WTC11 (cell line): ENCODE data around the gene NELL1. TPM values are rescaled to one million over a fixed set of nuclear protein-coding genes. Genes with fewer than 3 reads are reported as not detected.
A peak's percentile ranks its signal among the peaks of the same experiment; 100 is the strongest.

Source experiments
- ATAC-seq: fragments of 200-7000 bp; cut with Tn5 transposase; 2 replicates; pipeline ENCODE4 v1.10.0; 2021; ENCODE audit warnings: mild to moderate bottlenecking, moderate library complexity
- CTCF ChIA-PET: fragments of 300-600 bp; sonication (Branson Sonifier 250); formaldehyde crosslinking; loops from one replicate; lab custom pipeline; 2021; ENCODE audit warnings: antibody characterized with exemption; lab: Charles Lee
- POLR2A ChIA-PET: fragments of 350-600 bp; sonication (Branson Sonifier 250); formaldehyde crosslinking; loops from one replicate; lab custom pipeline; 2021; ENCODE audit warnings: antibody characterized with exemption; lab: Charles Lee
- DNase-seq: peaks from one replicate; pipeline ENCODE4 v3.0.0; 2021; ENCODE audit warnings: low spot score
- H3K27ac Mint-ChIP-seq: 2 replicates; pipeline ENCODE4 v1.8.0; 2021; ENCODE audit warnings: mixed read lengths
- H3K27me3 Mint-ChIP-seq: 2 replicates; pipeline ENCODE4 v1.8.0; 2021; ENCODE audit warnings: low read depth, mild to moderate bottlenecking, moderate library complexity, mixed read lengths
- H3K36me3 Mint-ChIP-seq: 2 replicates; pipeline ENCODE4 v1.8.0; 2021; ENCODE audit warnings: mixed read lengths
- H3K4me1 Mint-ChIP-seq: 2 replicates; pipeline ENCODE4 v1.8.0; 2022; ENCODE audit warnings: mixed read lengths
- H3K4me3 Mint-ChIP-seq: 2 replicates; pipeline ENCODE4 v1.8.0; 2021; ENCODE audit warnings: mild to moderate bottlenecking, moderate library complexity, mixed read lengths
- H3K9me3 Mint-ChIP-seq: 2 replicates; pipeline ENCODE4 v1.8.0; 2021; ENCODE audit warnings: mixed read lengths
- ARID4B ChIP-seq: sonication (generic); formaldehyde crosslinking; IDR thresholded peaks from 2 replicates; pipeline ENCODE4 v1.8.0; 2023; ENCODE audit warnings: missing genetic modification reagents, mild to moderate bottlenecking, borderline replicate concordance
- ATF1 ChIP-seq: sonication (generic); formaldehyde crosslinking; IDR thresholded peaks from 2 replicates; pipeline ENCODE4 v1.8.1; 2023; ENCODE audit warnings: mild to moderate bottlenecking, moderate library complexity, missing genetic modification reagents
- ESRRA ChIP-seq: sonication (generic); formaldehyde crosslinking; IDR thresholded peaks from 2 replicates; pipeline ENCODE4 v1.8.1; 2022; ENCODE audit warnings: mild to moderate bottlenecking, missing genetic modification reagents, borderline replicate concordance
- FOXJ3 ChIP-seq: sonication (generic); formaldehyde crosslinking; IDR thresholded peaks from 2 replicates; pipeline ENCODE4 v1.9.0; 2021; ENCODE audit warnings: missing genetic modification reagents, mild to moderate bottlenecking, borderline replicate concordance
- FOXP1 ChIP-seq: sonication (generic); formaldehyde crosslinking; IDR thresholded peaks from 2 replicates; pipeline ENCODE4 v1.8.0; 2022; ENCODE audit warnings: missing genetic modification reagents, mild to moderate bottlenecking, moderate library complexity, borderline replicate concordance
- HMGA2 ChIP-seq: fragments of 250-450 bp; sonication (Bioruptor Pico); IDR thresholded peaks from 2 replicates; pipeline ENCODE4 v1.4.0; 2021; ENCODE audit warnings: mild to moderate bottlenecking, moderate library complexity
- IRF1 ChIP-seq: sonication (generic); formaldehyde crosslinking; IDR thresholded peaks from 2 replicates; pipeline ENCODE4 v1.8.0; 2023; ENCODE audit warnings: missing genetic modification reagents
- NR1H2 ChIP-seq: sonication (generic); formaldehyde crosslinking; IDR thresholded peaks from 2 replicates; pipeline ENCODE4 v1.9.0; 2021; ENCODE audit warnings: mild to moderate bottlenecking, moderate library complexity, missing genetic modification reagents
- ZNF121 ChIP-seq: sonication (generic); formaldehyde crosslinking; IDR thresholded peaks from 2 replicates; pipeline ENCODE4 v1.8.0; 2023; ENCODE audit warnings: missing genetic modification reagents
- ZNF138 ChIP-seq: sonication (generic); formaldehyde crosslinking; conservative IDR thresholded peaks from 2 replicates; pipeline ENCODE4 v1.8.1; 2022; ENCODE audit warnings: mild to moderate bottlenecking, moderate library complexity, missing genetic modification reagents
- ZNF416 ChIP-seq: fragments of 250-450 bp; sonication (Bioruptor Pico); IDR thresholded peaks from 2 replicates; pipeline ENCODE4 v1.9.0; 2021; ENCODE audit warnings: mild to moderate bottlenecking, inconsistent platforms
- ZNF425 ChIP-seq: fragments of 250-450 bp; sonication (Bioruptor Pico); conservative IDR thresholded peaks from 2 replicates; pipeline ENCODE4 v1.9.0; 2021; ENCODE audit warnings: mild to moderate bottlenecking
- total RNA-seq: library from RNA; stranded (reverse); gene quantifications from 3 replicates; pipeline ENCODE4 v1.2.3, GENCODE V29; 2021

The NELL1 gene
- total RNA-seq, 1 experiment from 2014 or later: 1.8 TPM

GRCh38 chr11:20668131-20668809 is 1.1 kb upstream of the NELL1 start (continued):
- TF ChIP-seq ARID4B (no peak), ZNF425 (CRISPR knock-in tag) (no peak), ESRRA (CRISPR knock-in tag) (no peak)

- H3K4me1 Mint-ChIP-seq: peaks cover 43% of the 10 kb centered on the region
- no peaks in the 10 kb centered on the region for H3K36me3 Mint-ChIP-seq
- ATAC-seq (peak; percentile 11), DNase-seq (peak; percentile 27)
- ChIA-PET CTCF (interaction anchor here (0.7 to 3.4 kb wide), 8 partner anchors 10 to 542 kb away, joined by 3 to 33 read pairs (median 6); no protein-coding TSS in a partner anchor), POLR2A (interaction anchor here (0.5 kb wide), 1 partner anchor 416 kb away, joined by 6 read pairs; no protein-coding TSS in a partner anchor)
- no peak overlapping the region for H3K27ac Mint-ChIP-seq
- TF ChIP-seq ATF1 (CRISPR knock-in tag): peak; percentile 19; the same call in 1 of the 2 replicates
- no peak for TF ChIP-seq ZNF121 (CRISPR knock-in tag)
- TF ChIP-seq FOXP1 (CRISPR knock-in tag): 0 out of 2 replicates have a peak, but pooled peaks have one; percentile 22
- TF ChIP-seq NR1H2 (CRISPR knock-in tag): no peak
- H3K9me3 Mint-ChIP-seq: no peaks in the 10 kb centered on the region
- peak overlapping the region; percentile 82 for H3K4me3 Mint-ChIP-seq
- H3K27me3 Mint-ChIP-seq: peaks cover 77% of the 10 kb centered on the region
Observed at GRCh38 chr11:20669820-20670684, 666 bp downstream of the NELL1 start.

GRCh38 chr11:20670932-20671403 is 1.6 kb downstream of the NELL1 start:
- H3K4me1 Mint-ChIP-seq: peaks cover 43% of the 10 kb centered on the region
- ChIA-PET CTCF (interaction anchor here (0.7 to 3.4 kb wide), 16 partner anchors 9 to 841 kb away, joined by 3 to 33 read pairs (median 4); no protein-coding TSS in a partner anchor), POLR2A (interaction anchor here (0.5 kb wide), 1 partner anchor 415 kb away, joined by 6 read pairs; no protein-coding TSS in a partner anchor)
- no peak overlapping the region for H3K27ac Mint-ChIP-seq
- no peaks in the 10 kb centered on the region for H3K36me3 Mint-ChIP-seq
- H3K9me3 Mint-ChIP-seq: no peaks in the 10 kb centered on the region
- H3K4me3 Mint-ChIP-seq: peak overlapping the region; percentile 82
- DNase-seq (peak; percentile 21), ATAC-seq (peak; percentile 23)
- peaks cover 68% of the 10 kb centered on the region for H3K27me3 Mint-ChIP-seq
- TF ChIP-seq ZNF138 (CRISPR knock-in tag): no peak
- no peak for TF ChIP-seq ZNF416 (CRISPR knock-in tag)
- TF ChIP-seq FOXJ3: no peak
- peak; percentile 30; the same call in 1 of the 2 replicates for TF ChIP-seq ZNF121 (CRISPR knock-in tag)
- no peak for TF ChIP-seq IRF1
- no peak for TF ChIP-seq HMGA2
